ENCODE measurements around the gene OSM. TPM values are rescaled to one million over a fixed set of nuclear protein-coding genes. Genes with fewer than 3 reads are reported as not detected.
A peak's percentile ranks its signal among the peaks of the same experiment; 100 is the strongest.

Gene OSM
- total and polyA plus RNA-seq, 2 experiments from 2014 or later = not detected

- no peaks in the 10 kb centered on the region for H3K9me3 Mint-ChIP-seq
- TF ChIP-seq EZH2phosphoT487 (IDR thresholded peaks at IDR 0.05; ENCODE audit: unreplicated experiment) (no peak), ZNF462 (CRISPR knock-in tag; IDR thresholded peaks at IDR 0.05) (no peak), ETS1 (IDR thresholded peaks at IDR 0.05) (no peak), POLR2AphosphoS5 (IDR thresholded peaks at IDR 0.05; ENCODE audit: low read depth) (no peak)
- Histone ChIP-seq H3F3A (replicated peaks; ENCODE audit: low read depth) (no peaks in the 10 kb centered on the region), H3K79me2 (replicated peaks; ENCODE audit: insufficient read depth) (no peaks in the 10 kb centered on the region), H3K4me1 (ENCODE audit: insufficient read depth) (no peaks in the 10 kb centered on the region), H3K4me3 (no peak overlapping the region), H4K20me1 (replicated peaks; ENCODE audit: insufficient read depth) (no peaks in the 10 kb centered on the region), H2AFZ (0 out of 2 replicates have a peak overlapping the region, but pooled peaks have one; percentile 47), H3K36me3 (ENCODE audit: insufficient read depth) (no peaks in the 10 kb centered on the region), H3K9me2 (ENCODE audit: insufficient read depth) (no peaks in the 10 kb centered on the region), H3K4me2 (no peak overlapping the region), H3K27me3 (ENCODE audit: insufficient read depth) (no peaks in the 10 kb centered on the region), H3K27ac (ENCODE audit: low read depth) (no peak overlapping the region)
- H3K27ac Mint-ChIP-seq = no peak overlapping the region
- peaks cover 20% of the 10 kb centered on the region for H3K27me3 Mint-ChIP-seq (ENCODE audit: insufficient read depth, low read depth, poor library complexity)
- no peak for DNase-seq (ENCODE audit: low spot score)
- no peak overlapping the region for H3K4me3 Mint-ChIP-seq
- peaks cover 2% of the 10 kb centered on the region; the same call in 2 of the 3 replicates for H3K4me1 Mint-ChIP-seq
- no peak for ATAC-seq
- H3K36me3 Mint-ChIP-seq (ENCODE audit: low read depth) = no peaks in the 10 kb centered on the region
These were observed 4.2 kb upstream of the OSM start for GRCh38 chr22:30270832-30271231.

GRCh38 chr22:30268331-30268730, 1.7 kb upstream of the OSM start:
- Histone ChIP-seq H3K36me3 (ENCODE audit: insufficient read depth) (no peaks in the 10 kb centered on the region), H3K27me3 (ENCODE audit: insufficient read depth) (no peaks in the 10 kb centered on the region; the same call in 1 of the 2 replicates), H3K4me2 (no peak overlapping the region), H3F3A (replicated peaks; ENCODE audit: low read depth) (no peaks in the 10 kb centered on the region), H3K4me3 (no peak overlapping the region), H3K9me2 (ENCODE audit: insufficient read depth) (no peaks in the 10 kb centered on the region), H3K79me2 (replicated peaks; ENCODE audit: insufficient read depth) (no peaks in the 10 kb centered on the region), H2AFZ (no peak overlapping the region), H4K20me1 (replicated peaks; ENCODE audit: insufficient read depth) (no peaks in the 10 kb centered on the region), H3K4me1 (ENCODE audit: insufficient read depth) (no peaks in the 10 kb centered on the region), H3K27ac (ENCODE audit: low read depth) (no peak overlapping the region)
- no peaks in the 10 kb centered on the region for H3K9me3 Mint-ChIP-seq
- H3K4me3 Mint-ChIP-seq = no peak overlapping the region
- 0 out of 3 replicates have a peak, but pooled peaks cover under 1% of the 10 kb centered on the region for H3K4me1 Mint-ChIP-seq
- no peak for ATAC-seq
- peaks cover 14% of the 10 kb centered on the region for H3K27me3 Mint-ChIP-seq (ENCODE audit: insufficient read depth, low read depth, poor library complexity)
- no peak overlapping the region for H3K27ac Mint-ChIP-seq
- DNase-seq (ENCODE audit: low spot score) = no peak
- H3K36me3 Mint-ChIP-seq (ENCODE audit: low read depth) = no peaks in the 10 kb centered on the region
- TF ChIP-seq STAT1 (IDR thresholded peaks at IDR 0.05; ENCODE audit: unreplicated experiment) (no peak), EZH2 (IDR thresholded peaks at IDR 0.05; ENCODE audit: low read depth, unreplicated experiment) (no peak)

All from GM23338 (cell line).